Prostate gland (tissue), 2 donors: ENCODE data around the gene HNRNPL. TPM values are rescaled to one million over a fixed set of nuclear protein-coding genes. Genes with fewer than 3 reads are reported as not detected.

ENCODE experiments used
- DNase-seq: peaks from one replicate; pipeline ENCODE4 v3.0.0-alpha.2; 2019; ENCODE audit warnings: low spot score
- H3K27ac ChIP-seq, 2 donors: fragments of 200-600 bp; sonication (generic); 2 replicates each; pipeline ENCODE4 v1.5.1; 2017 to 2019
- H3K27me3 ChIP-seq: fragments of 200-600 bp; sonication (generic); replicated peaks from 2 replicates; pipeline ENCODE4 v1.5.1; 2019; ENCODE audit not compliant: insufficient read depth
- H3K36me3 ChIP-seq, 2 donors: fragments of 200-600 bp; sonication (generic); 1 replicate in 1 of 2; 2 replicates in 1 of 2; pipeline versions ENCODE4 v1.5.1 to v1.8.1; 2017 to 2019
- H3K4me1 ChIP-seq: fragments of 200-600 bp; sonication (generic); replicated peaks from 2 replicates; pipeline ENCODE4 v1.5.1; 2019
- H3K4me3 ChIP-seq, 2 donors: fragments of 200-600 bp; sonication (generic); 2 replicates each; pipeline ENCODE4 v1.5.1; 2017 to 2019
- H3K9me3 ChIP-seq: fragments of 200-600 bp; sonication (generic); 2 replicates; pipeline ENCODE4 v1.5.1; 2017
- CTCF ChIP-seq, 4 experiments: fragments of 200-600 bp in 2 of 4; fragments of 450-650 bp in 2 of 4; sonication (generic) in 2 of 4; IDR thresholded peaks; 1 replicate in 3 of 4; 2 replicates in 1 of 4; pipeline ENCODE4 v1.5.1; 2016 to 2019; ENCODE audit warnings: antibody characterized with exemption in 4 of 4, mild to moderate bottlenecking in 2 of 4, moderate library complexity in 2 of 4
- POLR2A ChIP-seq: fragments of 450-650 bp; IDR thresholded peaks from one replicate; pipeline ENCODE4 v1.6.1; 2016; ENCODE audit warnings: antibody characterized with exemption, mild to moderate bottlenecking
- POLR2AphosphoS5 ChIP-seq: sonication (generic); formaldehyde crosslinking; IDR thresholded peaks from one replicate; pipeline ENCODE4 v1.6.1; 2017; ENCODE audit warnings: antibody characterized with exemption
- WGBS: methylation state at CpG from one replicate; pipeline ENCODE4 v1.1.5; 2018; 5-methylcytosine and 5-hydroxymethylcytosine counted together
- intact Hi-C: fragments of 100-400 bp; cut with DNase I; formaldehyde crosslinking; loops from one replicate; pipeline ENCODE4 v1.14.2; 2022
- total RNA-seq, 2 donors: library from RNA; depleted of rRNA; stranded (reverse); fragments of >200 nt; gene quantifications; one replicate each; pipeline ENCODE4 v1.1.0, GENCODE V29; 2016

HNRNPL gene
- total RNA-seq, 2 donors from 2014 or later = 210 to 231 TPM

GRCh38 chr19:38841787-38842438 is 7.9 kb downstream of the HNRNPL start:
- H3K27ac ChIP-seq = peak overlapping the region in 1 of 2 donors; percentile 81
- H3K27me3 ChIP-seq = no peaks in the 10 kb centered on the region
- intact Hi-C loops = no loop called here
- no peak for DNase-seq
- peaks cover 50 to 60% of the 10 kb centered on the region in 2 donors for H3K36me3 ChIP-seq
- 90% methylated on average over 19 of the region's 19 CpGs for WGBS
- H3K9me3 ChIP-seq = no peaks in the 10 kb centered on the region
- TF ChIP-seq CTCF (IDR thresholded peaks at IDR 0.05) = no peak
- no peak for TF ChIP-seq POLR2AphosphoS5
- no peak for TF ChIP-seq POLR2A
- H3K4me1 ChIP-seq = peaks cover 18% of the 10 kb centered on the region
- H3K4me3 ChIP-seq = no peak overlapping the region

GRCh38 chr19:38841180-38841766 is 8.5 kb downstream of the HNRNPL start:
- intact Hi-C loops = no loop called here
- Histone ChIP-seq H3K9me3 (no peaks in the 10 kb centered on the region), H3K27ac (peak overlapping the region; percentile 2 to 81), H3K4me3 (no peak overlapping the region), H3K4me1 (peaks cover 22% of the 10 kb centered on the region), H3K36me3 (peaks cover 47 to 55% of the 10 kb centered on the region in 2 donors), H3K27me3 (no peaks in the 10 kb centered on the region)
- no peak for DNase-seq
- TF ChIP-seq CTCF (IDR thresholded peaks at IDR 0.05) (no peak), POLR2AphosphoS5 (no peak), POLR2A (no peak)
- 91% methylated on average over 12 of the region's 12 CpGs for WGBS

GRCh38 chr19:38840583-38840968 is 9.2 kb downstream of the HNRNPL start:
- no peak overlapping the region for H3K4me3 ChIP-seq
- DNase-seq = no peak
- intact Hi-C loops = no loop called here
- peaks cover 27% of the 10 kb centered on the region for H3K4me1 ChIP-seq
- H3K27me3 ChIP-seq = no peaks in the 10 kb centered on the region
- 74% methylated on average over 5 of the region's 5 CpGs for WGBS
- peaks cover 40 to 51% of the 10 kb centered on the region in 2 donors for H3K36me3 ChIP-seq
- H3K9me3 ChIP-seq = no peaks in the 10 kb centered on the region
- no peak for TF ChIP-seq POLR2A
- TF ChIP-seq POLR2AphosphoS5 = no peak
- TF ChIP-seq CTCF (IDR thresholded peaks at IDR 0.05) = no peak
- peak overlapping the region; percentile 2 to 81 for H3K27ac ChIP-seq

- Histone ChIP-seq H3K4me1 (peaks cover 33% of the 10 kb centered on the region), H3K27me3 (no peaks in the 10 kb centered on the region), H3K9me3 (no peaks in the 10 kb centered on the region), H3K4me3 (no peak overlapping the region), H3K36me3 (peaks cover 34 to 45% of the 10 kb centered on the region in 2 donors), H3K27ac (peak overlapping the region; percentile 2 to 81)
- no peak for DNase-seq
- 74% methylated on average over 28 of the region's 28 CpGs for WGBS
- intact Hi-C loops = loop anchor here (10.0 kb wide), 2 partner anchors 115 to 195 kb away; partner anchors contain the start of gene ACTN4
- TF ChIP-seq POLR2AphosphoS5 (no peak), CTCF (IDR thresholded peaks at IDR 0.05) (no peak), POLR2A (no peak)
Observed at GRCh38 chr19:38839816-38840582, 9.8 kb downstream of the HNRNPL start.
